Left lung (tissue), 10 donors: Measurements from ENCODE around the gene NR2C1. TPM values are rescaled to one million over a fixed set of nuclear protein-coding genes. Genes with fewer than 3 reads are reported as not detected.

Experiments used
- ATAC-seq: fragments of 200-7000 bp; cut with Tn5 transposase; one replicate; pipeline ENCODE4 v1.9.1; 2020; ENCODE audit warnings: moderate library complexity
- DNase-seq, 4 donors: peaks; one replicate each; pipeline ENCODE4 v3.0.0-alpha.2; 2013 to 2020
- H3K27ac ChIP-seq, 2 donors: fragments of 200-600 bp; sonication (generic) in 1 of 2; one replicate each; pipeline versions ENCODE4 v1.5.0 to v1.8.0; 2020 to 2021
- H3K27me3 ChIP-seq, 2 donors: fragments of 200-600 bp; sonication (generic) in 1 of 2; one replicate each; pipeline versions ENCODE4 v1.5.0 to v1.8.0; 2020 to 2021
- H3K36me3 ChIP-seq, 2 donors: fragments of 200-600 bp; sonication (generic) in 1 of 2; one replicate each; pipeline versions ENCODE4 v1.5.0 to v1.8.0; 2020 to 2021
- H3K4me1 ChIP-seq, 2 donors: fragments of 200-600 bp; one replicate each; pipeline ENCODE4 v1.8.0; 2021
- H3K4me3 ChIP-seq, 2 donors: fragments of 200-600 bp; sonication (generic) in 1 of 2; one replicate each; pipeline versions ENCODE4 v1.5.0 to v1.8.0; 2020 to 2021; ENCODE audit warnings: mild to moderate bottlenecking in 1 of 2
- H3K9me3 ChIP-seq, 2 donors: fragments of 200-600 bp; sonication (generic) in 1 of 2; one replicate each; pipeline versions ENCODE4 v1.5.0 to v1.8.0; 2020 to 2021
- CTCF ChIP-seq, 2 donors: fragments of 200-600 bp; sonication (generic) in 1 of 2; IDR thresholded peaks; one replicate each; pipeline versions ENCODE4 v1.5.0 to v1.8.0; 2021; ENCODE audit warnings: antibody characterized with exemption in 2 of 2
- intact Hi-C, 2 donors: fragments of 100-400 bp; cut with DNase I; formaldehyde crosslinking; loops; one replicate each; pipeline versions ENCODE4 v1.11.2 to v1.14.2; 2022
- polyA plus RNA-seq, 6 donors: library from polyadenylated mRNA; unstranded; fragments of 120-200 nt; gene quantifications; one replicate each; pipeline ENCODE4 v1.2.1, GENCODE V29; 2013; ENCODE audit not compliant: insufficient read length in 6 of 6
- total RNA-seq, 2 donors: library from RNA; stranded (reverse); fragmentation: NEBNext Ultra II Directional; extraction: Animal tissue kit (Norgen Biotek cat#: 25700); gene quantifications; one replicate each; pipeline ENCODE4 v1.2.1, GENCODE V29; 2021
- donor health status: DM: no; HTN: yes; CAD: no.
- donor health status: DM: no; HTN: no; CAD: no.

The NR2C1 gene
- total and polyA plus RNA-seq, 8 donors, result 28.8 to 100.0 (median 75.3) TPM

- intact Hi-C loops, result no loop called here
- ATAC-seq, result no peak
- H3K4me3 ChIP-seq, result no peak overlapping the region
- no peaks in the 10 kb centered on the region for H3K9me3 ChIP-seq
- no peak overlapping the region for H3K27ac ChIP-seq
- H3K4me1 ChIP-seq, result peaks cover 0 to 4% of the 10 kb centered on the region in 2 donors
- H3K36me3 ChIP-seq, result no peaks in the 10 kb centered on the region
- no peak for DNase-seq
- no peaks in the 10 kb centered on the region for H3K27me3 ChIP-seq
- no peak for TF ChIP-seq CTCF (IDR thresholded peaks at IDR 0.05)
These were observed 12.2 kb upstream of the NR2C1 start for GRCh38 chr12:95085612-95086011.

DNA sequence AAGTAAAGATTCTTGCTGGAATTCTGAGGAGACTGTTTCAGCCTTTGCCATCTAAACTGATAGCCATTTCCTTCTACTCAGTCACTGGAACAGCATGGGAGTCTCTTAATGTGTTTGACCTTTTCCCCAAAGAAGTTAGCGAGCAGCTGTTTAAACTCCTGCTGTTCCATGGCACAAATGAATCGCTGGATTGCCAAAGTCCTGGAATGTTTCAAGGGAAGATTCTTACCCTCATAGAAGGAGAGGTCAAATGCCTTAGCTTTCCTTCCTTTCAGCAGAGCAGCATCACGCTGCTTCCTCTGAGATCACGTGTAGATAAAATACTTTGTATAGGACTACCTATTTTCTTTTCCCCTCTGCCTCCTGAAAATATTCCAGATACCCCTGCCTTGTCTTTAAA is 10.5 kb upstream of the NR2C1 start:
- H3K4me3 ChIP-seq, result no peak overlapping the region

GRCh38 chr12:95083471-95083870 is 10.1 kb upstream of the NR2C1 start:
- DNase-seq, result no peak
- TF ChIP-seq CTCF (IDR thresholded peaks at IDR 0.05), result no peak
- ATAC-seq, result no peak
- Histone ChIP-seq H3K27ac (no peak overlapping the region), H3K4me1 (peaks cover 0 to 4% of the 10 kb centered on the region in 2 donors), H3K4me3 (no peak overlapping the region), H3K27me3 (no peaks in the 10 kb centered on the region), H3K9me3 (no peaks in the 10 kb centered on the region), H3K36me3 (no peaks in the 10 kb centered on the region)
- intact Hi-C loops, result no loop called here

More for the DNA sequence above, 10.5 kb upstream of the NR2C1 start:
- no peak overlapping the region for H3K27ac ChIP-seq
- H3K4me1 ChIP-seq, result peaks cover 0 to 4% of the 10 kb centered on the region in 2 donors
- no peaks in the 10 kb centered on the region for H3K27me3 ChIP-seq
- DNase-seq (peak in 1 of 4 donors; percentile 47), ATAC-seq (no peak)
- H3K9me3 ChIP-seq, result no peaks in the 10 kb centered on the region
- TF ChIP-seq CTCF (IDR thresholded peaks at IDR 0.05), result no peak
- intact Hi-C loops, result no loop called here
- H3K36me3 ChIP-seq, result no peaks in the 10 kb centered on the region

GRCh38 chr12:95077341-95077740 is 3.9 kb upstream of the NR2C1 start:
- H3K27ac ChIP-seq, result no peak overlapping the region
- no peak for DNase-seq

DNA sequence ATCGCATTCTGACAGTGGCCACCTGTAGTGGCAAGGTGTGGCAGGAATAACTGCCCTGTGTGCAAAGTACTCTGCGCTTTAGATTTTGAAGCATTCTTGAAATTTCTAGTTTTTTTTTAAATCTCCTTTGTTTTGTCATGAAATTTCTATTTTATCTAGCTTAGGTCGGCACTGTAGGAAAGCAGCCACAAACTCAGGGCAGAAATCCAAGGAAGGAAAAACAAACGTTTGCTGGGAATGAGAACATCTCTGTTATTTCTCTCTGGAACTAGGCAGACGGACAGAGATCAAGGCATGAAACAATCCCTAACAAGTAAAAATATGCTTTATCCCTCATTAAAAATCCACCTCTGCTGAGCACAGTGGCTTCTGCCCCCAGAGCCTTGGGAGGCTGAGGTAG is 1.3 kb upstream of the NR2C1 start:
- intact Hi-C loops, result no loop called here
- Histone ChIP-seq H3K27ac (no peak overlapping the region), H3K9me3 (no peaks in the 10 kb centered on the region), H3K4me1 (peaks cover 7 to 17% of the 10 kb centered on the region in 2 donors), H3K36me3 (no peaks in the 10 kb centered on the region), H3K27me3 (no peaks in the 10 kb centered on the region), H3K4me3 (no peak overlapping the region)
- DNase-seq (no peak), ATAC-seq (no peak)
- TF ChIP-seq CTCF (IDR thresholded peaks at IDR 0.05), result no peak

More at GRCh38 chr12:95077341-95077740, 3.9 kb upstream of the NR2C1 start:
- no peak for TF ChIP-seq CTCF (IDR thresholded peaks at IDR 0.05)
- intact Hi-C loops, result no loop called here
- no peaks in the 10 kb centered on the region for H3K36me3 ChIP-seq
- H3K4me1 ChIP-seq, result peaks cover 3 to 7% of the 10 kb centered on the region in 2 donors
- no peak overlapping the region for H3K4me3 ChIP-seq
- no peaks in the 10 kb centered on the region for H3K9me3 ChIP-seq
- no peak for ATAC-seq
- H3K27me3 ChIP-seq, result no peaks in the 10 kb centered on the region
